Measurements from ENCODE around the gene SEC14L6. TPM values are rescaled to one million over a fixed set of nuclear protein-coding genes. Genes with fewer than 3 reads are reported as not detected.
"Not testable (repeated sequence)": the region's sequence is repeated elsewhere in the genome, so short reads cannot be mapped to it uniquely, and the experiment has no call there.

SEC14L6 gene
- total and polyA plus RNA-seq, 9 of the 15 experiments (the other 6 are each of a cell fraction or from before 2014, with no cell fraction given): 0.29 to 6.1 (median 1.9) TPM

- no peak overlapping the region for H3K4me2 ChIP-seq (ENCODE audit: insufficient read depth, low read length)
- intact Hi-C loops (cut with micrococcal nuclease): no loop called here
- no peaks in the 10 kb centered on the region for H3K79me2 ChIP-seq (ENCODE audit: control insufficient read depth, insufficient read depth, low read length)
- FAIRE-seq (no peak), ATAC-seq (no peak), DNase-seq (ENCODE audit: extremely low read depth in 1 of 4, low spot score in 3 of 4) (no peak)
- H3K4me1 ChIP-seq (replicated peaks in 1 of 2; ENCODE audit: control insufficient read depth in 2 of 2, insufficient read depth in 2 of 2, low read length in 2 of 2): no peaks in the 10 kb centered on the region; a peak in 2 of 5 replicates
- POLR2A ChIA-PET: interaction anchor here (0.6 kb wide), 1 partner anchor 1433 kb away, joined by 4 read pairs; no protein-coding TSS in a partner anchor
- H4K20me1 ChIP-seq (replicated peaks; ENCODE audit: control insufficient read depth, insufficient read depth, low read length): no peaks in the 10 kb centered on the region; the same call in none of the 2 replicates
- no peaks in the 10 kb centered on the region for H3K36me3 ChIP-seq (ENCODE audit: control insufficient read depth, insufficient read depth, low read length)
- in situ Hi-C loops (cut with MboI): no loop called here
- no peaks in the 10 kb centered on the region for H3K9me3 ChIP-seq (replicated peaks; ENCODE audit: control insufficient read depth, insufficient read depth, low read depth, low read length)
- TF ChIP-seq ZNF12 (CRISPR knock-in tag; IDR thresholded peaks at IDR 0.05) (peak; percentile 93), MXI1 (IDR thresholded peaks at IDR 0.05; ENCODE audit: low read depth, low read length) (no peak)
- 26% methylated on average over 9 of the region's 10 CpGs for WGBS (ENCODE audit: insufficient coverage, low coverage, missing lambda C conversion rate)
- no peaks in the 10 kb centered on the region for H3K9me1 ChIP-seq (ENCODE audit: control insufficient read depth, insufficient read depth, low read length)
- CTCF ChIA-PET (ENCODE audit: low intra/inter-chr PET ratio): no interaction called here
- BruUV-seq (replicated peaks): no TSS peak
- no peak overlapping the region for H3K4me3 ChIP-seq
- peaks cover 0 to 21% of the 10 kb centered on the region in 2 experiments; a peak in 3 of 5 replicates for H3K27me3 ChIP-seq (ENCODE audit: control insufficient read depth in 2 of 2, insufficient read depth in 2 of 2, low read length in 2 of 2)
- no peak overlapping the region for H3K9ac ChIP-seq (ENCODE audit: insufficient read depth in 1 of 2, low read depth in 2 of 2, low read length in 2 of 2)
- H2AFZ ChIP-seq (ENCODE audit: low read depth, low read length): no peak overlapping the region
- no peak overlapping the region for H3K27ac ChIP-seq (ENCODE audit: extremely low read depth, low read depth, low read length)
Observed at GRCh38 chr22:30568137-30568805, 21.7 kb upstream of the SEC14L6 start.

- H3K9me1 ChIP-seq (ENCODE audit: control insufficient read depth, insufficient read depth, low read length); H3K27ac ChIP-seq (ENCODE audit: extremely low read depth, low read depth, low read length); POLR2A ChIA-PET; FAIRE-seq; in situ Hi-C loops (cut with MboI); ATAC-seq; H3K36me3 ChIP-seq (ENCODE audit: control insufficient read depth, insufficient read depth, low read length); CTCF ChIA-PET (ENCODE audit: low intra/inter-chr PET ratio); BruUV-seq (replicated peaks); H3K79me2 ChIP-seq (ENCODE audit: control insufficient read depth, insufficient read depth, low read length); H2AFZ ChIP-seq (ENCODE audit: low read depth, low read length); H3K9me3 ChIP-seq (replicated peaks; ENCODE audit: control insufficient read depth, insufficient read depth, low read depth, low read length); H4K20me1 ChIP-seq (replicated peaks; ENCODE audit: control insufficient read depth, insufficient read depth, low read length); H3K4me1 ChIP-seq (replicated peaks in 1 of 2; ENCODE audit: control insufficient read depth in 2 of 2, insufficient read depth in 2 of 2, low read length in 2 of 2); H3K4me2 ChIP-seq (ENCODE audit: insufficient read depth, low read length); H3K4me3 ChIP-seq; intact Hi-C loops (cut with micrococcal nuclease); DNase-seq (ENCODE audit: extremely low read depth in 1 of 4, low spot score in 3 of 4); H3K9ac ChIP-seq (ENCODE audit: insufficient read depth in 1 of 2, low read depth in 2 of 2, low read length in 2 of 2): not testable (repeated sequence)
- peak; percentile 69 for TF ChIP-seq ZNF121 (CRISPR knock-in tag; conservative IDR thresholded peaks at IDR 0.05)
- 20% methylated on average over 6 of the region's 6 CpGs for WGBS (ENCODE audit: insufficient coverage, low coverage, missing lambda C conversion rate)
- H3K27me3 ChIP-seq (ENCODE audit: control insufficient read depth in 2 of 2, insufficient read depth in 2 of 2, low read length in 2 of 2): peaks cover 0 to 21% of the 10 kb centered on the region in 2 experiments; a peak in 3 of 5 replicates
Observed at GRCh38 chr22:30567277-30567676, 20.7 kb upstream of the SEC14L6 start.
